Activated T-cell treated with anti-CD3 and anti-CD28 coated beads, Interleukin-2, amount 50 U/mL, for 72 hours (primary cell): Measurements from ENCODE around the gene ZFAND6. TPM values are rescaled to one million over a fixed set of nuclear protein-coding genes. Genes with fewer than 3 reads are reported as not detected.

ENCODE experiments used
- ATAC-seq, 2 donors: fragments of 150-1000 bp; cut with Tn5 transposase; replicated peaks in 1 of 2; 2 replicates each; pipeline ENCODE4 v1.10.0; 2021; ENCODE audit warnings: moderate library complexity in 2 of 2, mild to moderate bottlenecking in 1 of 2
- DNase-seq, 2 donors: peaks; one replicate each; pipeline ENCODE4 v3.0.0; 2021 to 2022; ENCODE audit warnings: mixed read lengths in 1 of 2
- H3K27ac Mint-ChIP-seq: one replicate; pipeline ENCODE4 v1.8.0; 2022; ENCODE audit warnings: mild to moderate bottlenecking, moderate library complexity, mixed read lengths
- H3K27me3 Mint-ChIP-seq: one replicate; pipeline ENCODE4 v1.8.0; 2022; ENCODE audit warnings: low read depth, mixed read lengths
- H3K36me3 Mint-ChIP-seq, 2 donors: one replicate each; pipeline ENCODE4 v1.8.0; 2022; ENCODE audit warnings: mixed read lengths in 2 of 2, mild to moderate bottlenecking in 1 of 2; ENCODE audit not compliant: insufficient read depth in 2 of 2
- H3K4me1 Mint-ChIP-seq: one replicate; pipeline ENCODE4 v1.8.0; 2022; ENCODE audit warnings: low read depth, mixed read lengths
- H3K4me3 Mint-ChIP-seq, 2 donors: one replicate each; pipeline ENCODE4 v1.8.0; 2022; ENCODE audit warnings: mild to moderate bottlenecking in 2 of 2, mixed read lengths in 2 of 2, moderate library complexity in 2 of 2
- H3K9me3 Mint-ChIP-seq, 2 donors: one replicate each; pipeline ENCODE4 v1.8.0; 2022; ENCODE audit warnings: mixed read lengths in 2 of 2
- total RNA-seq, 2 donors: library from RNA; stranded (reverse); gene quantifications; one replicate each; pipeline ENCODE4 v1.2.3, GENCODE V29; 2022

Gene ZFAND6
- total RNA-seq, 2 donors from 2014 or later = 43.9 to 44.1 TPM

DNA sequence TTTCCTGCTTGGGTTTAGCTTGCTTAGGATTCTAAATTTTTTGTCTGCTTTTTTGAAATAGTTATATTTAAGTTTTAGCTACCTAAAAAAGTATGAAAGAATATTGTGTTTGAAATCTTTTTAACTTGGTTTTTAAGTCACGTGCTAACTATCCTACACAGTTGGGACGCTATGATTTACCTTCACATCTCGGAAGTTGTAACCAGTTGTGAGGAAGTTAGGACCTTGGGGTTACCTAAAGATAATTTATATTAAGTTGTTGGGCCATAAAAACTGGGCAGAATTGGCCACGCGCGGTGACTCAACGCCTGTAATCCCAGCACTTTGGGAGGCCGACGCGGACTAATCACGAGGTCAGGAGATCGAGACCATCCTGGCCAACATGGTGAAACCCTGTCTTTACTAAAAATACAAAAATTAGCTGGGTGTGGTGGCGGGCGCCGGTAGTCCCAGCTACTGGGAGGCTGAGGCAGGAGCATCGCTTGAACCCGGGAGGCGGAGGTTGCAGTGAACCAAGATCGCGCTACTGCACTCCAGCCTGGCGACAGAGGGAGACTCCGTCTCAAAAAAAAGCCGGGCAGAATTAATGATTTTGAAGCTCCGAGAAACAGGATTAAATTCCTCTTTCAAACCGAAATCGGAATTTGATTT, 1.0 kb downstream of the ZFAND6 start:
- Mint-ChIP-seq H3K36me3 (peaks cover 0 to 3% of the 10 kb centered on the region in 2 donors), H3K27me3 (peaks cover 6% of the 10 kb centered on the region), H3K9me3 (no peaks in the 10 kb centered on the region), H3K4me3 (peak overlapping the region; percentile 86 to 93), H3K27ac (peak overlapping the region; percentile 99), H3K4me1 (peaks cover 54% of the 10 kb centered on the region)
- DNase-seq (peak; percentile 16 to 25), ATAC-seq (no peak)

GRCh38 chr15:80061582-80061981, 2.1 kb downstream of the ZFAND6 start:
- Mint-ChIP-seq H3K4me1 (peaks cover 47% of the 10 kb centered on the region), H3K4me3 (peak overlapping the region; percentile 86 to 93), H3K27me3 (peaks cover 6% of the 10 kb centered on the region), H3K27ac (peak overlapping the region; percentile 63), H3K36me3 (peaks cover 0 to 3% of the 10 kb centered on the region in 2 donors), H3K9me3 (no peaks in the 10 kb centered on the region)
- ATAC-seq (no peak), DNase-seq (no peak)

DNA sequence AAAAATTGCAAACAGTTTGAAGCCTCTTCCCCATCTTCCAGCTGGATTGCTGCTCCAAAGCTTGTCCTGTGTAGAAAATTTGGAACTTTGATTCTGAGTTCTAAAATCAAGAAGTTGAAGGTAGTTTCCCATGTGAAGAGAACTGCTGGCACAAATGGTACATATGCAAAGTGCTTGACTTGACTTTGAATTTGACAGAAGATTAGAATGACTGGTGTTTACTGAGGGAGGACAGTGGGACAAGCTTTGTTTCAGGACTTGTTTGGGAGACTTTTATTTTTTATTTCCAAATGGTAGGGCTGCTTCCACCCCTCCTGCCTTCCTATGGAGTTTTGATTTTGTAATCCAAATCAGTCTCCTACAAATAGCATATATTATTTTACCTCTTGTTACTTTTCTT, 7.4 kb downstream of the ZFAND6 start:
- DNase-seq = no peak
- Mint-ChIP-seq H3K27me3 (no peaks in the 10 kb centered on the region), H3K36me3 (no peaks in the 10 kb centered on the region), H3K4me1 (peaks cover 52% of the 10 kb centered on the region), H3K9me3 (no peaks in the 10 kb centered on the region), H3K4me3 (no peak overlapping the region), H3K27ac (no peak overlapping the region)
- ATAC-seq = no peak

- ATAC-seq (peak; percentile 48 to 68), DNase-seq (peak; percentile 6 to 21)
- Mint-ChIP-seq H3K9me3 (no peaks in the 10 kb centered on the region), H3K27me3 (no peaks in the 10 kb centered on the region), H3K27ac (no peak overlapping the region), H3K36me3 (no peaks in the 10 kb centered on the region), H3K4me1 (peaks cover 51% of the 10 kb centered on the region), H3K4me3 (peak overlapping the region in 1 of 2 donors; percentile 18)
These were observed 9.1 kb downstream of the ZFAND6 start for GRCh38 chr15:80068578-80068977.

DNA sequence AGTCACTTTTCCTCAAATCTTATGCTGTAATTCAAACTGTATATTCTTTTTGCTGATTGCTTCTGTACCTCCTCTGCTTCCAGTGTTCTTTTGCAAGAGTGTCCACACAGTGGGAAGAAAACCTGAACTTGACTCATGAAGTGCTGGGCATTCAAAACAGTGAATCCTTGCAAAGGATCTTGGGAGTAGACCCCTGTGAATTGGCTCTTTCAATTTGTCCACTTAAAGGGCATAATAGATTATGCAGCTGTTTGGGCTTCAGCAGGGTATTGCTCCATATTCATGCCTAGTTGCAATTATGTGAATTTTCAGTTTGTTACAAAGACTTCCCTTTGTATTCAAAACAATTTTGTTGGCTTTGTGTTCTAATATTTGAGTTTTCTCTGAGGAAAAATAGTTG, 11.4 kb downstream of the ZFAND6 start:
- Mint-ChIP-seq H3K9me3 (no peaks in the 10 kb centered on the region), H3K4me3 (no peak overlapping the region), H3K36me3 (no peaks in the 10 kb centered on the region), H3K4me1 (peaks cover 72% of the 10 kb centered on the region), H3K27ac (no peak overlapping the region), H3K27me3 (no peaks in the 10 kb centered on the region)
- DNase-seq (no peak), ATAC-seq (no peak)

- H3K9me3 Mint-ChIP-seq = no peaks in the 10 kb centered on the region
These were observed 12.2 kb downstream of the ZFAND6 start for GRCh38 chr15:80071652-80072051.

GRCh38 chr15:80072285-80072994, 13.0 kb downstream of the ZFAND6 start:
- peak; percentile 95 to 97 for ATAC-seq
- Mint-ChIP-seq H3K36me3 (no peaks in the 10 kb centered on the region), H3K27me3 (no peaks in the 10 kb centered on the region), H3K4me1 (peaks cover 67% of the 10 kb centered on the region), H3K9me3 (no peaks in the 10 kb centered on the region), H3K4me3 (peak overlapping the region; percentile 85 to 92), H3K27ac (peak overlapping the region; percentile 83)
- no peak for DNase-seq

More at GRCh38 chr15:80071652-80072051, 12.2 kb downstream of the ZFAND6 start:
- H3K27me3 Mint-ChIP-seq = no peaks in the 10 kb centered on the region
- no peaks in the 10 kb centered on the region for H3K36me3 Mint-ChIP-seq
- DNase-seq (no peak), ATAC-seq (no peak)
- peak overlapping the region; percentile 83 for H3K27ac Mint-ChIP-seq
- H3K4me3 Mint-ChIP-seq = peak overlapping the region; percentile 85 to 92
- H3K4me1 Mint-ChIP-seq = peaks cover 74% of the 10 kb centered on the region

- H3K4me1 Mint-ChIP-seq = peaks cover 66% of the 10 kb centered on the region
- no peaks in the 10 kb centered on the region for H3K9me3 Mint-ChIP-seq
- DNase-seq = no peak
These were observed 13.7 kb downstream of the ZFAND6 start for GRCh38 chr15:80073197-80073596.

GRCh38 chr15:80076321-80077318, 17.1 kb downstream of the ZFAND6 start:
- Mint-ChIP-seq H3K9me3 (no peaks in the 10 kb centered on the region), H3K4me1 (peaks cover 38% of the 10 kb centered on the region), H3K36me3 (peaks cover 0 to 1% of the 10 kb centered on the region in 2 donors), H3K27me3 (no peaks in the 10 kb centered on the region), H3K27ac (no peak overlapping the region), H3K4me3 (no peak overlapping the region)
- no peak for DNase-seq
- no peak for ATAC-seq

More at GRCh38 chr15:80073197-80073596, 13.7 kb downstream of the ZFAND6 start:
- no peaks in the 10 kb centered on the region for H3K27me3 Mint-ChIP-seq
- H3K4me3 Mint-ChIP-seq = peak overlapping the region; percentile 76 to 85
- H3K27ac Mint-ChIP-seq = no peak overlapping the region
- peaks cover 0 to under 1% of the 10 kb centered on the region in 2 donors for H3K36me3 Mint-ChIP-seq
- no peak for ATAC-seq

- Mint-ChIP-seq H3K4me1 (peaks cover 4% of the 10 kb centered on the region), H3K4me3 (no peak overlapping the region), H3K36me3 (peaks cover 0 to 1% of the 10 kb centered on the region in 2 donors), H3K9me3 (no peaks in the 10 kb centered on the region), H3K27ac (no peak overlapping the region), H3K27me3 (no peaks in the 10 kb centered on the region)
- no peak for DNase-seq
- peak in 1 of 2 donors; percentile 48 for ATAC-seq
These were observed 21.9 kb downstream of the ZFAND6 start for GRCh38 chr15:80081390-80081789.

GRCh38 chr15:80087104-80087503, 27.6 kb downstream of the ZFAND6 start:
- Mint-ChIP-seq H3K4me1 (peaks cover 31% of the 10 kb centered on the region), H3K36me3 (peaks cover 0 to 2% of the 10 kb centered on the region in 2 donors), H3K9me3 (no peaks in the 10 kb centered on the region), H3K27me3 (no peaks in the 10 kb centered on the region), H3K27ac (no peak overlapping the region), H3K4me3 (no peak overlapping the region)
- ATAC-seq = no peak
- no peak for DNase-seq

DNA sequence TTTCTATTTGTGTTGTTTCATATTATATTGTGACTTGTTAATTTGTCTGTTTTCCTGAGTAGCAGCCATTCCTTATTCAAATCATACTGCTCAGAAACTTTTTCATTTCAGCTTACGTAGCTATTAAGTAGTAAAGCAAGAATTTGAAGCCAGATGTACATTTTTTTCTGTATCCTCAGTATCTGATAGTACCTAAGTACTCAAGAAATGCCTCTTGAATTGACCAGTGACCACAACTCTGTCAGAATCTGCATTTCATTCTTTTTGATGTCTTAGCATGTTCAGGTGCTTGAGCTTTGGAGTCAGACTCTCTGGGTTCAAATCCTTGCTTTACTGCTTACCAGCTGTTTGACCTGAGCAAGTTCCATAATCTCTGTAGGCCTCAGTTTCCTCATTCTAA, 30.6 kb downstream of the ZFAND6 start:
- no peak overlapping the region for H3K4me3 Mint-ChIP-seq
- peaks cover 50% of the 10 kb centered on the region for H3K4me1 Mint-ChIP-seq
- DNase-seq (no peak), ATAC-seq (no peak)
- no peaks in the 10 kb centered on the region for H3K9me3 Mint-ChIP-seq
- no peaks in the 10 kb centered on the region for H3K27me3 Mint-ChIP-seq
- H3K27ac Mint-ChIP-seq = peak overlapping the region; percentile 52
- peaks cover 0 to 2% of the 10 kb centered on the region in 2 donors for H3K36me3 Mint-ChIP-seq
